WTC11 (cell line): ENCODE data around the gene CASP4. TPM values are rescaled to one million over a fixed set of nuclear protein-coding genes. Genes with fewer than 3 reads are reported as not detected.

Experiments
- ATAC-seq: fragments of 200-7000 bp; cut with Tn5 transposase; 2 replicates; pipeline ENCODE4 v1.10.0; 2021; ENCODE audit warnings: mild to moderate bottlenecking, moderate library complexity
- CTCF ChIA-PET: fragments of 300-600 bp; sonication (Branson Sonifier 250); formaldehyde crosslinking; loops from one replicate; lab custom pipeline; 2021; ENCODE audit warnings: antibody characterized with exemption; lab: Charles Lee
- POLR2A ChIA-PET: fragments of 350-600 bp; sonication (Branson Sonifier 250); formaldehyde crosslinking; loops from one replicate; lab custom pipeline; 2021; ENCODE audit warnings: antibody characterized with exemption; lab: Charles Lee
- DNase-seq: peaks from one replicate; pipeline ENCODE4 v3.0.0; 2021; ENCODE audit warnings: low spot score
- H3K27ac Mint-ChIP-seq: 2 replicates; pipeline ENCODE4 v1.8.0; 2021; ENCODE audit warnings: mixed read lengths
- H3K27me3 Mint-ChIP-seq: 2 replicates; pipeline ENCODE4 v1.8.0; 2021; ENCODE audit warnings: low read depth, mild to moderate bottlenecking, moderate library complexity, mixed read lengths
- H3K36me3 Mint-ChIP-seq: 2 replicates; pipeline ENCODE4 v1.8.0; 2021; ENCODE audit warnings: mixed read lengths
- H3K4me1 Mint-ChIP-seq: 2 replicates; pipeline ENCODE4 v1.8.0; 2022; ENCODE audit warnings: mixed read lengths
- H3K4me3 Mint-ChIP-seq: 2 replicates; pipeline ENCODE4 v1.8.0; 2021; ENCODE audit warnings: mild to moderate bottlenecking, moderate library complexity, mixed read lengths
- H3K9me3 Mint-ChIP-seq: 2 replicates; pipeline ENCODE4 v1.8.0; 2021; ENCODE audit warnings: mixed read lengths
- CTCF ChIP-seq: fragments of 200-600 bp; IDR thresholded peaks from 2 replicates; pipeline ENCODE4 v1.8.0; 2022; ENCODE audit warnings: antibody characterized with exemption
- ETV6 ChIP-seq: sonication (generic); formaldehyde crosslinking; IDR thresholded peaks from 2 replicates; pipeline ENCODE4 v1.8.1; 2022; ENCODE audit warnings: mild to moderate bottlenecking, missing genetic modification reagents
- FOXJ3 ChIP-seq: sonication (generic); formaldehyde crosslinking; IDR thresholded peaks from 2 replicates; pipeline ENCODE4 v1.9.0; 2021; ENCODE audit warnings: missing genetic modification reagents, mild to moderate bottlenecking, borderline replicate concordance
- FOXK1 ChIP-seq: sonication (generic); formaldehyde crosslinking; IDR thresholded peaks from 2 replicates; pipeline ENCODE4 v1.8.0; 2022; ENCODE audit warnings: mild to moderate bottlenecking, moderate library complexity, missing genetic modification reagents
- FOXP4 ChIP-seq: sonication (generic); formaldehyde crosslinking; IDR thresholded peaks from 2 replicates; pipeline ENCODE4 v1.8.0; 2022; ENCODE audit warnings: mild to moderate bottlenecking, missing genetic modification reagents
- IRF2 ChIP-seq: sonication (generic); formaldehyde crosslinking; IDR thresholded peaks from 2 replicates; pipeline ENCODE4 v1.8.0; 2022; ENCODE audit warnings: low read depth, missing genetic modification reagents, borderline replicate concordance
- MLX ChIP-seq: sonication (generic); formaldehyde crosslinking; IDR thresholded peaks from 2 replicates; pipeline ENCODE4 v1.8.1; 2023; ENCODE audit warnings: mild to moderate bottlenecking, missing genetic modification reagents, moderate library complexity
- OVOL2 ChIP-seq: fragments of 250-450 bp; sonication (Bioruptor Pico); IDR thresholded peaks from 2 replicates; pipeline ENCODE4 v1.9.0; 2021; ENCODE audit warnings: mild to moderate bottlenecking, borderline replicate concordance
- PRDM15 ChIP-seq: sonication (generic); formaldehyde crosslinking; IDR thresholded peaks from 2 replicates; pipeline ENCODE4 v1.8.0; 2022; ENCODE audit warnings: missing genetic modification reagents
- PRRX2 ChIP-seq: fragments of 250-450 bp; sonication (Bioruptor Pico); IDR thresholded peaks from 2 replicates; pipeline ENCODE4 v1.8.0; 2021; ENCODE audit warnings: mild to moderate bottlenecking
- SP1 ChIP-seq: sonication (generic); formaldehyde crosslinking; conservative IDR thresholded peaks from 2 replicates; pipeline ENCODE4 v1.8.1; 2022; ENCODE audit warnings: missing genetic modification reagents
- ZMAT4 ChIP-seq: fragments of 250-450 bp; sonication (Bioruptor Pico); IDR thresholded peaks from 2 replicates; pipeline ENCODE4 v1.9.0; 2021; ENCODE audit warnings: mild to moderate bottlenecking
- ZNF121 ChIP-seq: sonication (generic); formaldehyde crosslinking; IDR thresholded peaks from 2 replicates; pipeline ENCODE4 v1.8.0; 2023; ENCODE audit warnings: missing genetic modification reagents
- ZNF232 ChIP-seq: sonication (generic); formaldehyde crosslinking; IDR thresholded peaks from 2 replicates; pipeline ENCODE4 v1.8.0; 2022; ENCODE audit warnings: mild to moderate bottlenecking, missing genetic modification reagents
- ZNF263 ChIP-seq: sonication (generic); formaldehyde crosslinking; IDR thresholded peaks from 2 replicates; pipeline ENCODE4 v1.8.1; 2022; ENCODE audit warnings: low read depth, mild to moderate bottlenecking, moderate library complexity, missing genetic modification reagents
- ZNF396 ChIP-seq: fragments of 250-450 bp; sonication (Bioruptor Pico); IDR thresholded peaks from 2 replicates; pipeline ENCODE4 v1.8.0; 2021; ENCODE audit warnings: mild to moderate bottlenecking, moderate library complexity, borderline replicate concordance
- ZNF425 ChIP-seq: fragments of 250-450 bp; sonication (Bioruptor Pico); conservative IDR thresholded peaks from 2 replicates; pipeline ENCODE4 v1.9.0; 2021; ENCODE audit warnings: mild to moderate bottlenecking
- ZSCAN18 ChIP-seq: fragments of 250-450 bp; sonication (Bioruptor Pico); IDR thresholded peaks from 2 replicates; pipeline ENCODE4 v2.1.2; 2022; ENCODE audit warnings: mild to moderate bottlenecking, moderate library complexity
- total RNA-seq: library from RNA; stranded (reverse); gene quantifications from 3 replicates; pipeline ENCODE4 v1.2.3, GENCODE V29; 2021

Gene CASP4
- total RNA-seq, 1 experiment from 2014 or later: 0.44 TPM

- TF ChIP-seq PRDM15 (CRISPR knock-in tag) (no peak), MLX (CRISPR knock-in tag) (no peak), ZMAT4 (CRISPR knock-in tag) (no peak), ZNF232 (CRISPR knock-in tag) (no peak), PRRX2 (no peak), ZSCAN18 (CRISPR knock-in tag) (no peak), ZNF263 (CRISPR knock-in tag) (no peak), CTCF (no peak), OVOL2 (CRISPR knock-in tag) (no peak), ZNF425 (CRISPR knock-in tag) (no peak)
- TF ChIP-seq, all 79 proteins: peak for 0
Observed at GRCh38 chr11:104899226-104899625, 69.1 kb downstream of the CASP4 start (continued).

- H3K27me3 Mint-ChIP-seq: no peaks in the 10 kb centered on the region
- CTCF ChIA-PET: interaction anchor here (1.1 kb wide), 1 partner anchor 25 kb away, joined by 3 read pairs; no protein-coding TSS in a partner anchor
- TF ChIP-seq ETV6 (CRISPR knock-in tag) (no peak), ZNF396 (no peak), SP1 (CRISPR knock-in tag) (no peak), ZNF425 (CRISPR knock-in tag) (no peak), FOXK1 (CRISPR knock-in tag) (no peak), FOXJ3 (CRISPR knock-in tag) (no peak), FOXP4 (CRISPR knock-in tag) (no peak), ZNF121 (CRISPR knock-in tag) (no peak), IRF2 (no peak)
Observed at GRCh38 chr11:104898685-104899013, 69.7 kb downstream of the CASP4 start.

More at GRCh38 chr11:104898685-104899013, 69.7 kb downstream of the CASP4 start:
- Mint-ChIP-seq H3K27ac (no peak overlapping the region), H3K36me3 (0 out of 2 replicates have a peak, but pooled peaks cover 2% of the 10 kb centered on the region), H3K9me3 (peaks cover 16% of the 10 kb centered on the region), H3K4me1 (peaks cover 37% of the 10 kb centered on the region), H3K4me3 (no peak overlapping the region)
- ATAC-seq (no peak), DNase-seq (no peak)
- POLR2A ChIA-PET: no interaction called here
